Amniotic stem cell (primary cell): Measurements from ENCODE around the gene ITGBL1.

Experiments used
- DNase-seq: peaks from one replicate; lab custom pipeline; 2025; lab: John Stamatoyannopoulos, UW

The ITGBL1 gene

DNA sequence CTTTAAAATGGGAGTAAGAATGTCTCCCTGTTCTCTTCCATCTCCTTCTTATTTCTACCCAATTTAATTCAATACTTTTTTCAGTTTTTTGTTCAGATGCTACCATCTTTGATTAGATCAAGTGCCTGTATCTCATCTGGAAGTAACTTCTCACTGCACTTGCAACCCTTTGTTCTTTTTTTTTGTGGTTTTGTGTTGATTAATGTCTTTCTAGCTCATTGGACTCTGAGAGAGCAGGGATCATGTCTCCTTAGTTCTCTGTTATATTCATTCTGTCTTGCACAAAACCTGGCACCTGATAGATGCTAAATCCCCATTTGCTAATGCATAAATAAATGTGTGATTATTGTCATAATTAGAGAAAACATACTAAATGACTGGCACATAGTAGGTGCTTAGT, 834 bp upstream of the ITGBL1 start:
- no peak for DNase-seq

DNA sequence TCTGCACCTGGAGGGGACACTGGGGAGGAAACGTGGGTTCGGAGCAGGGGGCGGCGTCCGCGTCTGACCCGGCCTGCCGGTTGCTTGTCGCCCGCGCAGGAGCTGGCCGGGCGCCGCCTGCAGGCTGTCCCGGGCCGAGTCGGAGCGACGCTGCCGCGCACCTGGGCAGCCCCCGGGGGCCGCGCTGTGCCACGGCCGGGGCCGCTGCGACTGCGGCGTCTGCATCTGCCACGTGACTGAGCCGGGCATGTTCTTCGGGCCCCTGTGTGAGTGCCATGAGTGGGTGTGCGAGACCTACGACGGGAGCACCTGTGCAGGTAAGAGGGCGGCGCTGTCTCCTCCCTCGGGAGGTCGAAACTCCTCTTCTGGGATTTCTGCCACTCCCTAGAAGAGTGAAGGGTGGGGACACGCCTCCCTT, 1.3 kb downstream of the ITGBL1 start:
- no peak for DNase-seq

DNA sequence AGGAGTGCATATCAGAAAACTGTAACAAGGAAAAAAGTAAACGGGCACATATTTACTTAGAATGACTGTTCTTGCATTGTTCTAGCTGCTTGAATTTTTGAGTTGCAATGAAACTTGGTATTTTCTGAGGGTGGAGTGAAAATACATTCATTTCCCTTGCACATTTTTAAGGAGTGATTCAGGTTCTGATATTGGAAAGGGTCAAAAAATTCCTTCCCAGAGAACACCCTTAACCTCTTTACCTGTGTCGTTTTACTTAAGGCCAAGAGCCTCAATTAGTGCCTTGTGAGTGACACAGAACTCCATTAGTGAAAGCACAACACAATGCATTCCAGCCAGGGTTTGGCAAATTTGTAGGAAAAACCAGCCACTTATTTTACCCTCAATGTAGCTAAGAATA, 2.3 kb downstream of the ITGBL1 start:
- no peak for DNase-seq

DNA sequence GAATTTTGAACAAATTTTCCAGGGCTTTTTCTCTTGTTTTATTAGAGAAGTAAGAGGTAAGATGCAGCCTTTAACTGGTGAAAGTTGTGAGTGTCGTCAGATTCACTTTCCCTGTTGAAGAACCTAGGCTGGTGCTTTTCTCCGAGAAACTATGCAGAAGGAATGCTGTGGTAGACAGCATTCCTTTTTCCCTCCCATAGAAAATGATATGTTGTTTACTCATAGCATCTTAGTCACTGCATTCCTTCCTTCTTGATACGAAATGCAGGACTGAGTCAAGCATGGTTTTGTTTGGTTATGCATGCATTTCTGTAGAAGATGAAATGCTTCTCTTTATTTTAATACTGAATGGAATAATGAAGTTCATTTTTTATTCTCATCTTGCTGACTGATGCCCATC, 3.4 kb downstream of the ITGBL1 start:
- DNase-seq: peak; percentile 86

DNA sequence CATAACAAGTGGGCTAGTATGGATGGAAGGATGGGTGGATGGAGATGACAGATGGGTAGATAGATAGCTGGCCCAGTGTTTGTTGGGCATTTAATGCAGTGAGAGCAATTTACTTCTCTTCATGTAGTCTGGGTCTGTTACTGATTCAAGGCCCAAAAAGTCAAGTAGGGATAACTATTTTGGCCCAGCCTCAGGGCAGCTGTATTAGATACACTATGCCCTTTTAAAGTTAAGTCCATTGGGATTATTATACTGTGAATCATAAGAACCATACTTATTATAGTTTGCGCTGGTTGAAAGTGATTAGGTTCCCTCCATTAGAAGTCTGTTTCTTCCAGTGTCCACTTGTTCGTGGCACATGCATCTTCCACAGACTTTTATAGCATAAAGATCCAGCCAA, 4.7 kb downstream of the ITGBL1 start:
- no peak for DNase-seq

DNA sequence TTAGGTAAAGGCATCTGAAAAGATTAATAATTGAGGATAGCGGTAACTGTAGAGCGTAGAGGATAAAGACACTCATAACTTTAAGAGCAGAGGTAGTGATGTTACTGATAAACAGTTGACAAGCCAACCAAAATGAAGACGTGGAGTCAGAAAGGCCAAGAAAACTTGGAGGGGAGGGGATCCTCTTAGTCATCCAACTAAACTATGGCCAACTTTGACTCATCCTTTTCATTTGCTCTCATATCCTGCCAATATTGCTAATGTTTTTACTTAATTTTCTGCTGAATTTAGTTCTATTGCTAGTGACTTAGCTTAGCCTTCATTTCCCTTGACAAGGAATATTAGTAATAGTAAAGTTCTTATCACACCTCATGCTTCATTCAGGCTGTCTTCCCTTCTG, 13.4 kb downstream of the ITGBL1 start:
- no peak for DNase-seq

DNA sequence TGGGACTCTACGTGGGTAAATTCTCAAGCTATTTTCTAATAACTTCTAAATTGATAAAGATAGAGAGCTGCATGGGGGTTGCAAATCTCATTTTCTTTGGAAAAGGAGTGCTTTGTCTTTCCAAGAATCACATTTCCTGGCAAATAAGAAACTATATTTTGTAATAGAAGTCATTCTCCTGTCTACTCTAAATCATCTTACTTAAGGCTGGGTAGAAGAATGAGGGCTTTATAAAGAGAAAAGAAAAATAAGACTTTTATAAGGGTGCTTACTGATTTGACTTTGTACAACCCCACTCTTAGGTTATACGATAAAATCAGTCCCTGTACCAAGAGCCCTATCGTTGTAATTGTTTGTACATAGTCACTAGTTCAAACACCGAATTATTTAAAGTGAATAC, 14.9 kb downstream of the ITGBL1 start:
- DNase-seq: no peak

DNA sequence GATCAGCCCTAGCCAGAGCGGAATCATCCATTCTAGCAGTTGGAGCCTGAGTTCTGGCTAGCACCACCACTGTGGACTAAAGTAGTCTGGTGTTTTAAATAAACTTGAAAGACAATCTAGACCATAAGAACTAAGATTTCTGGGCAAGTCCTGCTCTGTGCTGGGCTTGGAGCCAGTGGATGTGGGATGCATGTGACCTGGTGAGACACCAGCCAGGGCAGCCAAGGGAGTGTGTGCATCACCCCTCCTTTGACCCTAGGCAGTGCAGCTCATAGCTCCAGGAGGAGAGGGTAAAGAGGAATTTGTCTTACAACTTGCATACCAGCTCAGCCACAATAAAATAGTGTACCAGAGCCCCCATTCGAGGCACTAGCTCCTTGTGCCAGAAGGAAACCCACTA, 21.0 kb downstream of the ITGBL1 start:
- no peak for DNase-seq

DNA sequence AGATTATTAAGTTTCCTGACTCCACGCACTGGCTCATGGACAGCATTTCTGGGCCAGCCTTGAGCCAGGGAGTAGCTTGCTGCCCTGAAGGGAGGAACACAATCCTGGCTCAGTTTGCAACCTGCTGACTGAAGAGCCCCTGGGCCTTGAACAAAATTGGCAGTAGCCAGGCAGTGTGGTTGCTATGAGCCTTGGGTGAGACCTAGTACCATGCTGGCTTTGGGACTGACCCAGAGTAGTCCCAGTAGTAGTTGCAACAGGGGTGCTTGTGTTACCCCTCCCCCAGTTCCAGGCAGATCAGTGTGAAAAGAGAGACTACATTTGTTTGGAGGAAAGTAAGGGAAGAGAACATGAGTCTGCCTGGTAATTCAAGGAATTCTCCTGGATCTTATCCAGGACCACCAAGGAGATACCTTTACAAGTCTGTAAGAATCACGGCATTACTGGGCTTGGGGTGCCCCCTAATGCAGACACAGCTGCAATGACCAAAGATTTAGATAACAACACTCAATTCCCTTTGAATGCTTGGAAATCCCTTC, 22.0 kb downstream of the ITGBL1 start:
- no peak for DNase-seq

DNA sequence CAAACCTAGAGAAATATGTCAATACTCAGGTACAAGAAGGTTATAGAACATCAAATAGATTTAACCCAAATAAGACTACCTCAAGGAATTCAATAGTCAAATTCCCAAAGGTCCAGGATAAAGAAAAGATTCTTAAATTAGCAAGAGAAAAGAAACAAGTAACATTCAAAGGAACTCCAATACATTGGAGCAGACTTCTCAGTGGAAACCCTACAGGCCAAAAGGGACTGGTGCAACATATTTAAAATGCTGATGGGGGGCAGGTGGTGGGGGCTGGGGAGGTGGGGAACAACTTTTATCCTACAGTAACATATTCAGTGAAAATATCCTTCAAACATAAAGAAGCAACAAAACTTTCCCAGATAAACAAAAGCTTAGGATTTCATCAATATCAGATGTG, 23.1 kb downstream of the ITGBL1 start:
- no peak for DNase-seq

DNA sequence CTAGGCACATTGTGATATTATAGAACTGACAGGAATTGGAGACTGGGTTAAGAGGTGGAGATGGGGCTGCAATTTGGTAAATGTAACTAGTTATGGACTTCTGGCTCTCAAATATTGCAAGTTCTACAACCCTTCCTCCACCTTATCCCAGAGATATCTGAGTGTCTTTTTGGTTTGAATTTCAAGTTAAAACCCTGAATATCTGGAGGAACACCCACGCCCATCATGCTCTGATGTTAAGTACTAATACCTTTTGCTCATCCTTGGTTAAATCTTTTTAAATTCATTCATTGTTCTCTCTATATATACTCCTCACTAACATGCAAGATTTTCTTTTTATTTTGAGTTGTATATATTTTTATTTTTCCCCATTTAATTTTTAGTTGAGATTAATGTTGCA, 28.9 kb downstream of the ITGBL1 start:
- no peak for DNase-seq

DNA sequence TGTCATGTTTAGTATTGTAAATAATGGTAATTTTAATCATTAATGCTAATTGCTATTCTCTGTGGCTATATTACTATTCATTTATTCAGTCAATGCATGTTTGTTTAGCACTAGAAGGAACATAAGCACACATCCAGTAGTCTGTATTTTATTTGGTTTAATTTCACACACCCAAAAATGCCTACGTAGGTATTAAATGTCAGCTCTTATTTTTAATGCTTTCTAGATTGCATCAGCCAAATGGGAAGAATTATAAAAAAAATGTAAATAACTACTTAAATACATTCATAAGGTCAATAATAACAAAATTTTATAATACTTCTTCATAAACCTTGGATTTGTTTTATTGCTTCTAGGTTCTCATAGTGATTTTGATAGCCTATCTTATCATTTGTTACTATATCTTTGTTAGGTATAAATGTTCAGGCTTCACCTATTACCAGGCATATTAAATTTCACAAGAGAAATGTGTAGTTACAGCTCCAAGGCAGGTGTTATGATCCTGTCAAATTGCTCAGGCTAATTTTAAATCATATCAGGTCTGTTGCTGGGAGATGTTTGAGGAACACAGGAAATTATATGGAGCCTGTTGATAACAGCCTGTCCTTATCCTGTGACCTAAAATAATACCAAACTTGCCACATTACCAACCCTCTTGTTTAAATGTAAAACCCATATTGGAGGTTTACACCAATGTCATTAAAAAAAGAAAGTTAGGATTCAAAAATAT, 34.4 kb downstream of the ITGBL1 start:
- DNase-seq: no peak

DNA sequence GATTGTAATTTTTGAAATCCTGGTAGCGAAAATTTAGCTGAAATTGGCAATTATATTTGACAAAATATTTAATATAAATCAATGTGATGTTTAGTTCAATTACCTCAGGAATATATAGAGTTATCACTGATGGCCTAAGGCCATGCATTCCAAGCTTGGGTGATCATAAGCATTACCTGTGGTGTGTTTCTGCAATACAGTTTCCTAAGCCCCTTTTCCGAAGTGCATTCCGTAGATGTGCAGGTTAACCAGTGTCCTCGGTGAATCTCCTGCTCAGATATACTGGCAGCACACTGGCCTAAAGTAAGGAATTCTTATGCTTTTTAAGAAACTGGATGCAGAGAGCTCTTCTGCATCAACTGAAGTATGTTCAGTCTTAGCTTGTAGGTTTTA, 35.0 kb downstream of the ITGBL1 start:
- DNase-seq: no peak

DNA sequence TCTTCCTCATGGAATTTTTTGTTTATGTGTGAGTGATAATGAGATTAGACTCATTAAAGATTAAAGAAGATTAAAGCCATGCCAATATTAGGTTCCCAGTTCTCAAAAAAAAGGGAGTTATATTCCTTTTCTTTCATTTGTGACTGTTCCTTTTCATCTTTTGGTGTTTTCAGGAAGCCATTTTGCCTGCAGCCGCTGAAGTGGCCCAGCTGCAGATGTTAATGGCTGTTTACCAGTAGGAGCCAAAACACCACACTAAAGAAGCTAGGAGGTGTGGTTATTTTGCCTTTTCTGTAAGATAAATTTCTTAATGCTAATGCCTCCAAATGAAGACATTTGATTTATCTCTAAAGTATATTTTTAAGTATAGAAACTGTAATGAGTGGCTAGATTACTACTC, 36.3 kb downstream of the ITGBL1 start:
- no peak for DNase-seq

DNA sequence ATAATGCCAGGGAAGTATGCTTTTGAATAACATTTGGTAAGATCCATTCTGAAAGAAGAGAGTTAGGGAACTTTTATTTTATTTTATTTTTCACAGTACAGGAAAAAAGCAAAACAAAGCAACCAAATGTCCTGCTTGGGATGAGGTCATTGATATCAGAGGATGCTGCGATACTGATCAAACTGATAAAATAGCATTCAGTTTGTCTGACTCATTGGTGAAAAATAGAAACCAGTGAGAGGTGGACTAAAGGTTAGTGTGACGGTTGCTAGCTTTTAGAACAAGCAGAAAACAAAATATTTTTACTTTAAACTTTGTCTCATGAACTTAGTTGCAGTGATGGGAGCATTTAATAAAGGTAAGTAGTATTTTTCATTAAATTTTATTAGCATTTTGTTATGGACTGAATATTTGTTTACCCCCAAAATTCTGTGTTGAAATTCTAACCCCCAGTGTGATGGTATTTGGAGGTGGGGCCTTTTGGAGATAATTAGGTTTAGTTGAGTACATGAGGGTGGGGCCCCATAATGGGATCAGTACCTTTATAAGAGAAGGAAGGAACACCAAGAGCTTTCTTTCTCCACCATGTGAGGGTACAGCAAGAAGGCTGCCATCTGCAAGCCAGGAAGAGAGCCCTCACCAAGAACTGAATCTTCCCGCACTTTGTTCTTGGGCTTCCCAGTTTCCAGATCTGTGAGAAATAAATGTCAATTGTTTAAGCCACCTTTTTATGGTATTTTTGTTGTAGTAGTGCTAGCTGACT, 37.3 kb downstream of the ITGBL1 start:
- no peak for DNase-seq

DNA sequence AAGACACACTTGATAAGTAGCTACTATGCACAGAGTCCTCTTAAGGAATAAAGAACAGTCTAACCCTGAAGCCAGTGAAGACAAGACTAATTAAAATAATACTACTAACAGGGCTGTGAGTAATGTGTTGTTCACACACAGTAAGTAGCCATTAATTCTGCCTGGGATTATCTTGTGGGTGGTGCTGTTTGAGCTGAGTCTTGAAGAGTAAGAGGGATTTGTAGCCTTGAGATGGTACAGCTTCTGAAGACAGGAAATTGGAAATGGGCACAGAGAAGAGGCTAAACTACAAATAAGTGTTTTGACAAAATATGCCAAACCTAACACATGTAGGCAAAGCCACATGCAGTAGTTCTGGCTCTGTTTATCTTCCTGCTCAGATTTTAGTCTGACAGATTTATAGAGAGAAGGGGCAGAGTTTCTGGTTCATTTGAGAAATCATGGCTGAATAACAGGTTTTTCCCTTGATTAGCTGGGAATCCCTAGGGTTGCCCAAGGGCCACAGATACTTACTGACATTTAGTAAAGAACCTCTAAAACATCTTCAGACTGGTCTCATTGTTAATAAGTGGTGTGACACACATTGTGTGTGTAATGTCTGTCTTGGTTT, 38.0 kb downstream of the ITGBL1 start:
- no peak for DNase-seq

DNA sequence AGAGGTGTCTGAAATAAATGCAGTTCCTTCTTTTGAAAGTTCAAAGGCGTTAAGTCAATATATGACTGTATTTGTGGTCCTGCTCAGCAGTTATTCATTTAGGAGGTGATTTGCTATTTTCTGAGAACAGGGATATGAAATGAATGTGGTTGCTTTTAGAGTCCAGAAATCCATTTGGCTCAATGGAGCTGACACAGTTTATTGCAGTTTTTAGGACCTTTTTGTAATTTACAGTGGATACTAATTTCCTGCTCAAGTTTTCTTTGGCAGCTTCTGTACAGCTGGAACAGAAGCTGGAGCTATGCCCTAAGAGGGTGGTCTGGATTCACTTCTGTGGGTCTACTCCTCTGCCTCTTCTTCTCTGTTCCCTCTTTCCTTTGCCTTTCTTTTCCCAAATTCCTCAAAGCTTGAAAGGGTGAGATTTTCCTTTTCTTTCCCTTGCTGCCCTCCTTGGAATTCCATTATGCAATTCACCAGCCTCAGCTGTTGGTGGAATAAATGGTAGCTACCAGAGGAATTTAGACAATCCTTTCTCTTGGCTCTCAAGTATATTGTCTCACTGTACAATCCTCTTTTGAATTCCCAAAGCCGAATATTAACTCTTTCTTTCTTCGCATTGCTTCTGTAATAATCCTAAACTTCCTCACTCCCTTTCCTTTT, 39.9 kb downstream of the ITGBL1 start:
- DNase-seq: no peak

DNA sequence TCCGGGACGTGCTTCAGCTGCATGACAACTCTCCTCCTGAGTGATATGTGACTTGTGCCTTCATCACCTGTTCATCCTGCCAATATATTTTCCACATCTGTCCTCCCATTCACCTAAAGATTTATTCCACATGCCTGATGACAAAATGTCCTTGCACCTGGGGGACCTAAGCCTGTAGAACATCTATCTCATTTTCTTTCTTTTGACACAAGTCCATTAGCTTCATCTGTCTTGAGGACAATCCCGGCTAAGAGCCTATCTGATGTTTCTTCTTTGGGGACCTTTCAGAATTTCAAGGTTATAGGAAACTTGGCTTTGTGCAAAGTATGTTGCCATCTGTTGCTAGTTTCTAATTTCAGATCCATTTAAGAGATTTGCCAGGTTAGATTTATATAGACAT, 41.1 kb downstream of the ITGBL1 start:
- no peak for DNase-seq

DNA sequence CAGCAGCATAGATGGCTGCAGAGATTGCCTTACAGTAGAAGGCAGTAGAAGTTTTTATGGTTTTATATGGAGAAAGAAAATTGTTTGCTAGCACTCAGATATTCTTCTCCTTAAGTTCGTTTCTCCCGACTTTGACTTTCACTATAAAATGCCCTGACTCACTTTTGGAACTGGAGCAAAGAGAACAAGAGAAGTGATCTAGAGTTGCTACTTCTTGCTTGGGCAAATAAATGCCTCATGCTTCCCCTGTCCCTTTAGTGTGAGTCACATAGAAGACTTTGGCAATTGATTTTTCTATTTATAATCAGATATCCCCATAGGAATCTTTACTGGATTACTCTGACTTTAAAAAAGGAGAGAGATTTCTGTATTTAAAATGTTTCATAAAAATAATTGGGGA, 46.9 kb downstream of the ITGBL1 start:
- DNase-seq: no peak

DNA sequence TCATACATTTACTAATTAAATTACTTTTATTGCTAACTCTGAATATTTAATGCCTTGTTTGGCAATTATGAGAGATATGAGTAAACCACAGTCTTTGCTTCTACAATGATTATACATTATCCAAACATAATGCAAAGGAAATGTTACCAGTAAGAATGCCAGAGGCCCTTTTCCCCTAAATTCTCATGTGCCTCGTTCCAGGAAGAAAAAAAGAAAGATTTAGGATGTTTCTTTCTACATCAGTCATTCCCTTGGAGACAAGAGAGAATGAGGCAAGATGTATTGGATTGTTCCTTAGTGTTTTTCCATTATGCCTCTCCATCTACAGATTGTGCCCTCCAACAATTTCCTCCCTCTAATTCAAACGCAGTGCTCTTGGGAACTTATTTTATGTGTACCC, 50.1 kb downstream of the ITGBL1 start:
- DNase-seq: no peak

DNA sequence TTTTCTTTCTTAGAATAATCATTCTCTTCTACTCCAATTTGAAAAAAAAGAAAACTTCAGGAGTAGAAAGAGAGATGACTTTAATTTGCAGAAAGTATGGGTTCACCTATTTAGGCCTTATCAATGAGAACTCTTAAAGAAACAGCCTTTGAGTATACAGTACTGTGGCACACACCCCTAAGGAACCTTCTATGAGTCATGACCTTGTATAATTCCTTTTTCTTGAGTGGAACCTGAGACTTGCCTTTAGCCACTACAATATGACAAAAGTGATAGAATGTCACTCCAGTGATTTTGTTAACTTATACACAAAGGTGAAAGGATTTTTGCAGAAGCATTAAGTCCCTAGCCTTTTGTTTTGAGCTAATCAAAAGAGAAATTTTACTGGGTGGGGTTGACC, 58.7 kb downstream of the ITGBL1 start:
- DNase-seq: no peak

DNA sequence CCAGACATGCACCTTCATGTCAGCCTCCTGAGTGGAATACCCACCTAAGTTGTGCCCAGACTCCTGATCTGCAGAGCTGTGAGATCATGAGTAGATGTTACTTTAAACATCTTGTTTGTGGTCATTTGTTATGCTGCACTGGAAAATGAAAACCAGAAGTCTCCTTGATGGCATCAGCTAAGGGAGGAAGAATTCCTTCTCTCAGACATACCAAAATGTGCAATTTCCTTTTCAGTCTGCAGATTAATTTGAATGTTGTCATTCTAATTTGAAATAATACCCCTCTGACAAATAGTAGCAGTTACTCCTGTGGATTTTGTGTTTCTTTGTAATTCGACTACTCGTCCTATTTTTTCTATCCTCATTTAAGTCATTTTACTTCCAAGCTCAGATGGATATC, 59.3 kb downstream of the ITGBL1 start:
- DNase-seq: no peak

DNA sequence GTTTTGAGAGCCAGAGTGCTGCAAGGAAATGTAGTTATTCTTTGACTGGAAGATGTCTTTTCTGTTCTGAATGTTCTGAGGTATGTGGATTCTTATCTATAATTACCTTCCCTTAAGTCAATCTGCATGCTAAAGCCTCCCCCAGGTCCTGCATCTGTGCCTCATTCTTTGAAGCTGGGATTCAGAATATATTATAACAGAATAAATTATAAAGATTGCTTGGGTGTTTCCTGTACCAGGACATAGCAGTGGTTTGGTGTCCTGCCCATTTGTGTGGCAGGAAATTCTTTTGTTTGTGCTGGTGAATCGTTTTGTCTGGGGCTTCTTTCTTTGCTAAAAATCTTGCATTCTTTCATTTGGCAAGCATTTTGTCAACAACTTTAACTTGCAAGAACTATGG, 60.2 kb downstream of the ITGBL1 start:
- no peak for DNase-seq
